GM06990 (cell line): Measurements from ENCODE around the gene TDRD12.
"Not testable (repeated sequence)": the region's sequence is repeated elsewhere in the genome, so short reads cannot be mapped to it uniquely, and the experiment has no call there.

Experiments
- DNase-seq: peaks from one replicate; pipeline ENCODE4 v3.0.0-alpha.2; 2011; ENCODE audit not compliant: insufficient read length; ENCODE audit errors: extremely low read depth
- H3K27me3 ChIP-seq: replicated peaks from 2 replicates; pipeline ENCODE4 v1.6.0; 2011; ENCODE audit warnings: low read length; ENCODE audit not compliant: control insufficient read depth, insufficient read depth
- H3K36me3 ChIP-seq: 2 replicates; pipeline ENCODE4 v1.5.1; 2011; ENCODE audit warnings: low read length; ENCODE audit not compliant: control insufficient read depth, insufficient read depth
- H3K4me3 ChIP-seq: replicated peaks from 2 replicates; pipeline ENCODE4 v1.5.1; 2011; ENCODE audit warnings: low read depth, mild to moderate bottlenecking, control low read depth, low read length
- CTCF ChIP-seq: IDR thresholded peaks from 2 replicates; pipeline ENCODE4 v1.5.1; 2011; ENCODE audit warnings: low read length, control low read depth, mild to moderate bottlenecking, inconsistent platforms; ENCODE audit not compliant: insufficient read depth, poor library complexity, severe bottlenecking

Gene TDRD12

GRCh38 chr19:32773126-32773525 is 53.6 kb downstream of the TDRD12 start:
- H3K36me3 ChIP-seq, result no peaks in the 10 kb centered on the region
- no peak overlapping the region for H3K4me3 ChIP-seq
- no peaks in the 10 kb centered on the region; the same call in none of the 2 replicates for H3K27me3 ChIP-seq
- no peak for DNase-seq
- no peak for TF ChIP-seq CTCF

GRCh38 chr19:32779082-32779481 is 59.5 kb downstream of the TDRD12 start:
- no peak for DNase-seq
- no peaks in the 10 kb centered on the region for H3K27me3 ChIP-seq
- H3K36me3 ChIP-seq, result no peaks in the 10 kb centered on the region
- TF ChIP-seq CTCF, result no peak
- H3K4me3 ChIP-seq, result no peak overlapping the region

- no peak for TF ChIP-seq CTCF
- DNase-seq, result no peak
- Histone ChIP-seq H3K27me3 (no peaks in the 10 kb centered on the region), H3K36me3 (no peaks in the 10 kb centered on the region), H3K4me3 (no peak overlapping the region)
Observed at GRCh38 chr19:32781280-32781679, 61.7 kb downstream of the TDRD12 start.

GRCh38 chr19:32782089-32782488 is 62.5 kb downstream of the TDRD12 start:
- not testable (repeated sequence) for H3K27me3 ChIP-seq, H3K36me3 ChIP-seq, DNase-seq, H3K4me3 ChIP-seq

GRCh38 chr19:32787161-32787813 is 67.7 kb downstream of the TDRD12 start:
- not testable (repeated sequence) for DNase-seq, H3K36me3 ChIP-seq, H3K4me3 ChIP-seq, H3K27me3 ChIP-seq

GRCh38 chr19:32787895-32788294 is 68.3 kb downstream of the TDRD12 start:
- not testable (repeated sequence) for H3K36me3 ChIP-seq, H3K27me3 ChIP-seq, H3K4me3 ChIP-seq, DNase-seq

GRCh38 chr19:32789429-32789828 is 69.9 kb downstream of the TDRD12 start:
- TF ChIP-seq CTCF, result no peak
- no peak for DNase-seq
- Histone ChIP-seq H3K27me3 (no peaks in the 10 kb centered on the region; the same call in 1 of the 2 replicates), H3K4me3 (no peak overlapping the region), H3K36me3 (no peaks in the 10 kb centered on the region)
